ENCODE data around the gene KBTBD12.
"Not testable (repeated sequence)": the region's sequence is repeated elsewhere in the genome, so short reads cannot be mapped to it uniquely, and the experiment has no call there.

The KBTBD12 gene

DNA sequence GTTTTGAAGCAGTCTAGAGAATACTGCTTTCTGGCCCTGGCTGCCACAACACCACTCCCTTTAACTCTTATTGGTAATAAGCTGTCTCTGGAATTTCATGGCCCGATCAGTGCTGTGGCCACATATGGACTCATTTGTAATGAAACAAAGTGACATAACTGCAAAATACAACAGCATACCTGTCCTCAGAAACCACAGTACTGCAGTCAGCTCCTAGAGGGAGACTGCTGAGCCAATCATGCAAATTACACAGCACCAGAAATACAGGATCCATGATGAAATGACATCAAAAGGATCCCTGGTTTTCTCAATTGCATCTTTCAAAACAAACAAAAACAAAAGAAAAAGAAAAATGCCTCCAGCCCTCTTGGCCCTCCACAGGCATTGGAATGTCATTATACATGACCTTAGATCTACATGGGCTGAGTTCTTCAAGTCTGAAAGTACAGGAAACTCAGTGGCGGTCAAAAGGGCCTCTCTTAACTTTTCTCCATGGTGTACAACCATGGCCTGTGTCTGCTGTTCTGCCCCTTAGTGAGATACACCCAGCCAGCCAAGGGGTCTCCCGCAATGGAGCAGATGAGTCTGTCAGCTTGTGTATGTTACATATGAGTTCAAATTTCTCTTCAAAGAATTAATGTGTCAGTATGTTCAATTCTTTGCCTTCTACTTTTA lies 24.9 kb upstream of the KBTBD12 start:
- peaks cover 15% of the 10 kb centered on the region for H3K4me1 Mint-ChIP-seq (ENCODE audit: low read depth)
- peaks cover 4% of the 10 kb centered on the region for H3K27me3 Mint-ChIP-seq
- H3K27ac Mint-ChIP-seq: peak overlapping the region; percentile 74
- H3K36me3 Mint-ChIP-seq (ENCODE audit: low read depth): peaks cover 4% of the 10 kb centered on the region
- peaks cover 12% of the 10 kb centered on the region for H3K9me3 Mint-ChIP-seq
- H3K4me3 Mint-ChIP-seq: peak overlapping the region; percentile 14

DNA sequence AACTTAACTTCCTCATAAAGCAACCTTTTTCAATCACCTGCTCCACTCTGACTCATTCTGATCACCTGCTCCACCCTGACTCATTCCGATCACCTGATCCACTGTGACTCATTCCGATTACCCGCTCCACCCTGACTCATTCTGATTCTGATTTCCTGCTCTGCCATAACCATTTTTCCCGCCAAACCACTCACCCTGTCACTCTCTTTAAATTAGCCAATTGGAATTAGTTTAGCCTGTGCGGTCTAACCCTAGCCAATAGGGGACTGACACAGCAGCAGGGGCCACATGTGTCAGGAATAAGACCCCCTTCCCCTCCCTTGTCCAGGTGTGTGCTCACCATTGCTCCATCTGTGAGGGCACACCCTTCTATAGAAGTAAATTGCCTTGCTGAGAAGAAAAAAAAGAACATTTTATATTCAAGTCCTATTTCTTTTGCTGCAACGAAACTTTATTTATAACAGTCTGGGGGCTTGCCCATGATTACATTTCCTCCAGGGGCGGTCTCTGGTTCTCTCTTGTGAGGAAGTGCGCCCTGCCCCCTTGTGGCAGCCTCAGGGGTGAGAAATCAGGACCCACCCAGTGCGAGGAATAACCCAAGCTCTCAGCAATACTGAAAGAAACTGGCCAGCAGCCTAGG lies 24.3 kb upstream of the KBTBD12 start:
- H3K27ac Mint-ChIP-seq: peak overlapping the region; percentile 74

DNA sequence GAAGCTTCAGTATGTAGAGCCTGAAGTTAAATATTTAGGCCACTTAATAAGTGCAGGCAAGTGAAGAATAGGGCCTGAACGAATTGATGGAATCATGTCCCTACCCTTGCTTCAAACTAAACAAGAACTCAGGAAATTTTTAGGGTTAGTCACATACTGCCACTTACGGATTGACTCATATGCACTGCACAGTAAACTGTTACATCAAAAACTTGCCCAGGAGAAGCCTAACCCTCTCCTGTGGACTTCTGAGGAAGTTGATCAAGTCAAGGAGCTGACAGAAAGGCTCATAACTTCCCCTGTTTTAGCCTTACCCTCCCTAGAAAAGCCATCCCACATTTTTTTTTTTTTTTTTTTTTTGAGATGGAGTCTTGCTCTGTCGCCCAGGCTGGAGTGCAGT lies 20.6 kb upstream of the KBTBD12 start:
- Mint-ChIP-seq H3K27ac (no peak overlapping the region), H3K36me3 (ENCODE audit: low read depth) (peaks cover 4% of the 10 kb centered on the region), H3K4me1 (ENCODE audit: low read depth) (peaks cover 15% of the 10 kb centered on the region), H3K9me3 (peaks cover 12% of the 10 kb centered on the region), H3K4me3 (no peak overlapping the region), H3K27me3 (no peaks in the 10 kb centered on the region)

More for the DNA sequence above, 24.3 kb upstream of the KBTBD12 start:
- H3K36me3 Mint-ChIP-seq (ENCODE audit: low read depth); H3K27me3 Mint-ChIP-seq: not testable (repeated sequence)
- peak overlapping the region; percentile 14 for H3K4me3 Mint-ChIP-seq
- H3K4me1 Mint-ChIP-seq (ENCODE audit: low read depth): peaks cover 15% of the 10 kb centered on the region
- peaks cover 12% of the 10 kb centered on the region for H3K9me3 Mint-ChIP-seq

DNA sequence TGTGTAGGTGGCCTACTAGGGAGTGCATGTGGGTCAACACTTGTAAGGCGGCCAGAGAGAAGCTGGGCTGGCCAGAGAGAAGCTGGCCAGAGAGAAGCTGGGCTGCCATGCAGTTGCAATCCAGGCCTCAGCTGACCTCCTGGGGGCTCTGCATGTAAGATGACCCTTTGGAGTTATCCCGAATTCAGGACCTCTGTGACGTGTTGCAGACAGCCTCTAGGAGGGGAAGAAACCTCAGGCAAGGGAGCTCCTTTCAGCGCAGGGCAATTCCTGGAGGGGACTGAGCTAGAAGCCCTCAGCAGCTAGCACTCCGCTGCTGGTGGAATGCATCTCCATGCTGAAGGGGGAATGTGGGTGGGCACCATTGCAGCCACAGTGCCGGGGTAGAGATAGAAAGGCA lies 15.8 kb upstream of the KBTBD12 start:
- Mint-ChIP-seq H3K9me3 (peaks cover 4% of the 10 kb centered on the region), H3K4me3 (no peak overlapping the region), H3K4me1 (ENCODE audit: low read depth) (no peaks in the 10 kb centered on the region), H3K27ac (no peak overlapping the region), H3K27me3 (peaks cover 11% of the 10 kb centered on the region), H3K36me3 (ENCODE audit: low read depth) (no peaks in the 10 kb centered on the region)

- Mint-ChIP-seq H3K9me3 (peaks cover 4% of the 10 kb centered on the region), H3K36me3 (ENCODE audit: low read depth) (no peaks in the 10 kb centered on the region), H3K4me1 (ENCODE audit: low read depth) (no peaks in the 10 kb centered on the region), H3K27me3 (peaks cover 13% of the 10 kb centered on the region), H3K4me3 (no peak overlapping the region), H3K27ac (no peak overlapping the region)
Measured at GRCh38 chr3:127899766-127900165, 15.3 kb upstream of the KBTBD12 start.

GRCh38 chr3:127900536-127900935 lies 14.5 kb upstream of the KBTBD12 start:
- Mint-ChIP-seq H3K36me3 (ENCODE audit: low read depth) (no peaks in the 10 kb centered on the region), H3K4me3 (no peak overlapping the region), H3K4me1 (ENCODE audit: low read depth) (no peaks in the 10 kb centered on the region), H3K27ac (no peak overlapping the region), H3K9me3 (peaks cover 4% of the 10 kb centered on the region), H3K27me3 (peaks cover 18% of the 10 kb centered on the region)

- peaks cover 4% of the 10 kb centered on the region for H3K9me3 Mint-ChIP-seq
- no peak overlapping the region for H3K4me3 Mint-ChIP-seq
- no peaks in the 10 kb centered on the region for H3K4me1 Mint-ChIP-seq (ENCODE audit: low read depth)
- no peaks in the 10 kb centered on the region for H3K36me3 Mint-ChIP-seq (ENCODE audit: low read depth)
- peaks cover 25% of the 10 kb centered on the region for H3K27me3 Mint-ChIP-seq
- H3K27ac Mint-ChIP-seq: no peak overlapping the region
Measured at GRCh38 chr3:127902486-127902885, 12.5 kb upstream of the KBTBD12 start.

GRCh38 chr3:127903611-127904375 lies 11.2 kb upstream of the KBTBD12 start:
- Mint-ChIP-seq H3K9me3 (peaks cover 4% of the 10 kb centered on the region), H3K4me3 (no peak overlapping the region), H3K27ac (no peak overlapping the region), H3K4me1 (ENCODE audit: low read depth) (no peaks in the 10 kb centered on the region), H3K36me3 (ENCODE audit: low read depth) (no peaks in the 10 kb centered on the region), H3K27me3 (peaks cover 29% of the 10 kb centered on the region)

DNA sequence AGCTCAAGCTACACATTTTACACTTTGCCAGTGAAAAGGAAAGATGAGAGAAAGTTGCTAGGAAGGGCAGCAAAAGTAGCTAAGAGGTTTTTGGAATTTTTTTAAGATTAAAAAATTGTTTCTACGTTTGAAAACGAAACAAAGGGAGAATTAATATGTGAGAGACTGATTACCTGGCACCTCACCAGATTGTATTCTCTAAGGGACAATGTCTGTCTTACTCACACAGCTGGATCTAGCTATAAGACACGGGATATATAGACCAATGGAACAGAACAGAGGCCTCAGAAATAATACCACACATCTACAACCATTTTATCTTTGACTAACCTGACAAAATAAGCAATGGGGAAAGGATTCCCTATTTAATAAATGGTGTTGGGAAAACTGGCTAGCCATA lies 9.5 kb upstream of the KBTBD12 start:
- Mint-ChIP-seq H3K27ac (no peak overlapping the region), H3K27me3 (peaks cover 29% of the 10 kb centered on the region), H3K4me3 (no peak overlapping the region), H3K36me3 (ENCODE audit: low read depth) (no peaks in the 10 kb centered on the region), H3K4me1 (ENCODE audit: low read depth) (no peaks in the 10 kb centered on the region), H3K9me3 (peaks cover 4% of the 10 kb centered on the region)

DNA sequence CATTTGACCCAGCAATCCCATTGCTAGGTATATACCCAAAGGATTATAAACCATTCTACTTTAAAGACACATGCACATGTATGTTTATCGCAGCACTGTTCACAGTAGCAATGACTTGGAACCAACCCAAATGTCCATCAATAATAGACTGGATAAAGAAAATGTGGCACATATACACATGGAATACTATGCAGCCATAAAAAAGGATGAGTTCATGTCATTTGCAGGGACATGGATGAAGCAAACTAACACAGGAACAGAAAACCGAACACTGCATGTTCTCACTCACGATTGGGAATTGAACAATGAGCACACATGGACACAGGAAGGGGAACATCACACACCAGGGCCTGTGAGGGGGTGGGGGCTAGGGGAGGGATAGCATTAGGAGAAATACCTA lies 8.4 kb upstream of the KBTBD12 start:
- H3K27me3 Mint-ChIP-seq: peaks cover 39% of the 10 kb centered on the region
- H3K9me3 Mint-ChIP-seq; H3K4me3 Mint-ChIP-seq; H3K4me1 Mint-ChIP-seq (ENCODE audit: low read depth); H3K36me3 Mint-ChIP-seq (ENCODE audit: low read depth); H3K27ac Mint-ChIP-seq: not testable (repeated sequence)

DNA sequence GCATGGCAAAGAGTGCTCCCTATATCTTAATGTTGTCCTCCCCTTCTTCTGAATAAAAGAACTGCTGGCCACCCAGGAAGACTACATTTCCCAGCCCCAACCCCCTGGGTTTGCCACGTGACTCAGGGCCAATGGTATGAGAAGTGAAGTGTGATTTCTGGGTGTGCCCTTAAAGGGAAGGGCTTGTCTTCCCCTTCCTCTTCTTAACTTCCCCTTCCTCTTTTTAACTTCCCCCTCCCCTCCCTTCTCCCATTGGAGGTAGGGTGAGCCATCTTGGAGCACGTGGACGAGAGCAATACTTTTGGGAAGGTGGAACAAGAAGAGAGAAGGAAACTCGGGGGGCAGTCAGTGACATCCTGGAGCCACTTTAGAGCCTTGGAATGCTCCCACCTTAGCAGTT lies 6.8 kb upstream of the KBTBD12 start:
- Mint-ChIP-seq H3K27ac (no peak overlapping the region), H3K36me3 (ENCODE audit: low read depth) (no peaks in the 10 kb centered on the region), H3K9me3 (peaks cover 4% of the 10 kb centered on the region), H3K4me1 (ENCODE audit: low read depth) (no peaks in the 10 kb centered on the region), H3K27me3 (peaks cover 42% of the 10 kb centered on the region), H3K4me3 (no peak overlapping the region)

DNA sequence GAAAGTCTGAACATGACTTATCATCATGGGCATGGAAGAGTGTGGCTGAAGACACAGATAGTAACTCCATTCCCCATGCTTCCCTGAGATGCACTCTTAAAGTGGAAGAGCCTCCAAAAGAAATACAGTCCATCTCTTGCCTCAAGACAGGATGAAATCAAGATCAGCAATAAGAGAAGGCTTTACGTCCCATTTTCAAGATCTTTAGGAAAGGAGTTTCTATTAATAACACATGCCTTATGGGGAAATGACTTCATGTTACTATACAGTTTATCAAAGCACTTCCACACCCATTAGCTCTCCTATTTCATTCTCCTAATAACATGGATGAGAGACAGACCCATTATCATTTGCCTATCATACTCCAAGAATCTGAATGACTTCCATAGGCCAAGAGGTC lies 6.1 kb upstream of the KBTBD12 start:
- no peak overlapping the region for H3K27ac Mint-ChIP-seq
- no peaks in the 10 kb centered on the region for H3K4me1 Mint-ChIP-seq (ENCODE audit: low read depth)
- H3K27me3 Mint-ChIP-seq: peaks cover 49% of the 10 kb centered on the region
- H3K4me3 Mint-ChIP-seq: no peak overlapping the region
- peaks cover 3% of the 10 kb centered on the region for H3K9me3 Mint-ChIP-seq
- H3K36me3 Mint-ChIP-seq (ENCODE audit: low read depth): no peaks in the 10 kb centered on the region

DNA sequence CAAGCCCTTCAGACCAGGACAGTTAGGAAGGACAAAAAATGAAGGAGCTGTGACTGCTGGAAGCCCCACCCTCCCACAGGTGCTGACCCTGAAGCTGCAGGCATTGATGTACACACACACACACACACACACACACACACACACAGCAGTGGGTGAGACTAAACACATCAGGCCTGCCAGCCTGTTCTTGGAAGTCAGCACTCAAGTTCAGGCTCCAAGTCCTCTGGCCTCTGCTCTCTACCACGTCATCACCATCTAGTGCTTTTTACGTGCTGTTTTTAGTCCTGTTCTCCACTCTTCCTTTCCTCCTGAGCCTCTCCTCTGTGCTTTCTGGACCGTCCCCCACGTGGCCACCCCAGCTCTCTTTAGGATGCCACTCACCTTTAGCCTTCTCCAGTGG lies 5.4 kb upstream of the KBTBD12 start:
- Mint-ChIP-seq H3K4me3 (no peak overlapping the region), H3K36me3 (ENCODE audit: low read depth) (no peaks in the 10 kb centered on the region), H3K27ac (no peak overlapping the region), H3K27me3 (peaks cover 53% of the 10 kb centered on the region), H3K4me1 (ENCODE audit: low read depth) (peaks cover 6% of the 10 kb centered on the region), H3K9me3 (no peaks in the 10 kb centered on the region)

DNA sequence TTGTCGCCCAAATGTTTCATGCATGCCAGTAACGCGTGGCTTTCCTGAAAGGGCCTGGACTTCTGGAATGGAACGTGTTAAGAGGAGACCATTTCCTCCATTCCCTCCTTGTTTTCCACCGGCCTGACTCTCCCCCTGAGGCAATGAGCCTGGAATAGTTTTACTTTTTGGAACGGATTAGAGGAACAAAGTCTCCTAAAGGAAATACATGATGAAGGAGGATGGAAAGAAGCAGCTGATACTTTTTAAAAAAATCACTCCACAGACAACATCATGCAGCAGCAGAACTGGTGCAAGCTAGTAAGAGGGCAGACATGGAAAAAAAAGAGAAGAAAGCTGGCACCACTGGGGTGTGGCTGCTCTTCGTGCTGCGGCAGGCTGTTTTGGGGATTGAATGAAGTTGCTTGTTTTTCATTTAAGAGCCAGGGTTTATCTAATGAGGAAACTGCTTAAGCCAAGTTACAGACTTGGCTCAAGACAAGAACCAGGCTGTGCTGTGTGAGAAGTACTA lies 3.6 kb upstream of the KBTBD12 start:
- no peak overlapping the region for H3K4me3 Mint-ChIP-seq
- no peak overlapping the region for H3K27ac Mint-ChIP-seq
- peaks cover 14% of the 10 kb centered on the region for H3K4me1 Mint-ChIP-seq (ENCODE audit: low read depth)
- H3K9me3 Mint-ChIP-seq: no peaks in the 10 kb centered on the region
- peaks cover 53% of the 10 kb centered on the region for H3K27me3 Mint-ChIP-seq
- H3K36me3 Mint-ChIP-seq (ENCODE audit: low read depth): no peaks in the 10 kb centered on the region

GRCh38 chr3:127913841-127914240 lies 1.2 kb upstream of the KBTBD12 start:
- not testable (repeated sequence) for H3K4me3 Mint-ChIP-seq
- peaks cover 59% of the 10 kb centered on the region for H3K27me3 Mint-ChIP-seq
- peaks cover 14% of the 10 kb centered on the region for H3K4me1 Mint-ChIP-seq (ENCODE audit: low read depth)

More at GRCh38 chr3:127913841-127914240, 1.2 kb upstream of the KBTBD12 start:
- H3K9me3 Mint-ChIP-seq; H3K27ac Mint-ChIP-seq; H3K36me3 Mint-ChIP-seq (ENCODE audit: low read depth): not testable (repeated sequence)
